Endometrium (tissue), 2 donors: Measurements from ENCODE around the gene TBC1D21.

Experiments used
- FAIRE-seq: peaks from 2 replicates; lab custom pipeline; 2012; peaks lifted over from hg19 to GRCh38; lab: Jason Lieb, UNC
- donor health status: control.
- donor health status: control.

TBC1D21 gene, protein sequence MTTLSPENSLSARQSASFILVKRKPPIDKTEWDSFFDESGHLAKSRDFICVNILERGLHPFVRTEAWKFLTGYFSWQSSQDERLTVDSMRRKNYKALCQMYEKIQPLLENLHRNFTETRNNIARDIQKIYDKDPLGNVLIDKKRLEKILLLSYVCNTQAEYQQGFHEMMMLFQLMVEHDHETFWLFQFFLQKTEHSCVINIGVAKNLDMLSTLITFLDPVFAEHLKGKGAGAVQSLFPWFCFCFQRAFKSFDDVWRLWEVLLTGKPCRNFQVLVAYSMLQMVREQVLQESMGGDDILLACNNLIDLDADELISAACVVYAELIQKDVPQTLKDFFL

DNA sequence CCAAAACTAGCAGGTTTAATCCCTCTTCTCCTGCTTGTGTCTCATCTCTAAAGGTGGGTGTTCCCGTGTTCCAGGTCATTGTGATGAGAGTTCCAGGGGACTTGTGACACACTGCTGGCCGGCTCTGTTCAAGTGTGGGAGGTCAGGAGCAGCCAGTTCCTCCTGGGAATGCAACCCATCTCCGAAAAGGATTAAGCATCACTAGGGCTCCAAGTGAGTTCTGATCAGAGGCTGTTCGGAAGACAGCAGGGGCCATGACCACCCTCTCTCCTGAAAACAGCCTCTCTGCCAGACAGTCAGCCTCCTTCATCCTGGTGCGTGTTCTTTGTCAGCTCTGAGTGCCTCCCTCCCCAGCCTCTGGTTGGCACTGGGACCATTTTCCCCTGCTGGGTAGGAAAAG lies at the start of gene TBC1D21:
Gene TBC1D21, plus strand, starts transcription at position 109 of the 400 bp plus-strand sequence. Its CDS starts 146 bp downstream, at position 255.
- FAIRE-seq, result no peak

DNA sequence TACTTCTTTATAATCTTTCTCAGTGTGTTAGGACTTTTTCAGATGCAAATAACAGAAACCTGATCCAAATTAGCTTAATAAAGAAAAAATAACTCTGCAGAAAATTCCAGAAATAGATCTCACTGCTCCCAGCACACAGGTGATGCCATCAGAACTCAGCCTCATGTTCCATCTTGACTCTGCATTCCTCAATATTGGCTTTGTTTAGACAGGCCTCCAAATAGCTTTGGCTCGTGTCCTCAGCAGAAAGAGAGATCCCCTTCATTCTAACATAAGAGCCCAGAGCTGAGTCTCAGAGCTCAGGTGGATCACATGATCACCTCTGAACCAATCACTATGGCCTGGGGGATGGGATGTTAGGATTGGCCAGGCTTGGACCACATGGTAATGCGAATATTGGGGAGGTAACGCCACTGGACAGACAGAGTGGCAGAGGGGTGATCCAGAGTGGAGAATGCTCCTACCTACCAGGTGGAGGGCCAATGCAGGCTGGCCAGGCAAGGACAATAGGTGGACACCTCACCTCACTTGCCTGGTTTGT lies 46.6 kb upstream of the TBC1D21 start:
- no peak for FAIRE-seq

DNA sequence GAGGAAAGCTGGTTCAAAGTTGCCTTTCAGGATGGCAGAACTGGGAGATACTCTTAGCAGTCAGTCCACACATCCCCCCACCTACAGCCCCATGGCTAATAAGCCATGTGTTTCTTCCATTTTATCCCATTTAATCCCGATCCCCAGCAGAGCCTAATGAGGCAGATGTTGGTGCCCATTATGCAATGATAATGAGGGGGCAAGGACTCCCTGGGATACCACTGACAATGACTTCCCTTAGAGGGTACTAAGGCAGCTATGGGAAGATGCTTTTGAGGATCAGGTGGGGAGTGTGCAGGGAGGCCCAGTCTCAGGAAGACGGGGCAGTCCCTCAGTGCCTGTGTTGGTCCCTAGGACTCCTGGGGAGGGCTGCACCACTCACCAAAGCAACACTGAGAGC lies 43.8 kb upstream of the TBC1D21 start:
- FAIRE-seq, result no peak

DNA sequence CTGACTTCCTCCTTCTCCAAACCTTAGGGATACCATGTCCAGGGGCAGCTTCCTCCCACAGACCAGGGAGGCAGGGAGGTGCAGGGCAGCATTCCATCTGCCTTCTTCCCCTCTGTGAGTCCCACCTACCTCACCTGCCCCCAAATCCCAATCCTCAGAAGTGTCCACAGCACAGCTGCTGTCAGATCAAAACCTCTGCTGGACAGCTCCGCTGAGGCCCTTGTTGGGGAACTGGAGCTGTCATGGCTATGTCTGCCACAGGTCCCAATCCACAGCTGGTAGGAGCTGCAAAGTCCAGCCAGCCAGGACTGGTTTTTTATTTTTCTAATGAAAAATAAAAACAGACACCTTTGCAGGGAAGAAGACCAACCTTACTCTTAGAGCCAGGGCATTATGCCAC lies 40.7 kb upstream of the TBC1D21 start:
- FAIRE-seq, result no peak

DNA sequence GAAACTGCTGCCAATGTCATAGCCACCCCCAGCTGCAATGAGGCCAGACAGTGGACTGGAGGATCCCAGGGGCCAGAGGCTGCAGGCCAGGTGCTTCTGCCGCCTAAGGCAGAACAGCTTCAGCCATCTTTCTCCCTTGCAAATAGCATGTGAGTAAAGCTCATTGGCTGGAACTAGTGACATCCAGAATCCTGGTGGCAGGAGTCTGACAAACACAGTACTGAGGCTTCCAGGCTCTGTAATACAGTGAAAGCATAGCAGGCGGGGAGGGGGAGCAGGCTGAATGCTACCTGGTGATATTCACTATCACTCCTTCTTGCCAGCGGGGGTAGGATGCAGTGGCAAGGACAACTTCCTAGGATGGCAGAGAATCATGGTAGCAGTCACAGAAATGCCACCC lies 36.5 kb upstream of the TBC1D21 start:
- no peak for FAIRE-seq

DNA sequence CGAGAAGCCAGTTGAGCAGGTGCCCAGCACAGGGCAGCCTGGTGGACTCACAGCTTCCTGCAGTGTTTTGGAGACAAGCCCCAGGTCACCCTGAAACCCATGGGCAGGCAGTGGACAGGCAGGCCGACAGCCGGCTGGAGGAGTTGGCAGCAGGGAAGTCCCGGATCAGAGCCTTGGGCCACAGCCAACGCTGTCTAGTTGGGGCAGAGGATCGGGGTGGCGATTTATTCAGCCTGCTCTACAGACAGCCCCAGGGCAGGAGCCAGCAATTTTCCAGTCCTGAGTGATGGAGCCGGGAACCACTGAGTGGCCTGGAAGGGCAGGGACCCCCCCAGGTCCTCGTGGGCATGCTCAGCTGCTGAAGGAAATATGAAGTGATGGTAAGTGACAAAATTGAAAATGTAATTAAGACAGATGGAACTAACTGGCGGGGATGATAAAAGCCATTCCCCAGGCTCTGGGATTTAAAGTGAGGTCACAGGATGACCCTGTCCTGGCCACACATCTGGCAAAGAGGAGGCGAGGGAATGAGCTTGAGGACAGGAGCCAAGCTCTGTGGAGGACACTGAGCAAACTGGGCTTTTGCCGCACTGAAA lies 34.4 kb upstream of the TBC1D21 start:
- no peak for FAIRE-seq

DNA sequence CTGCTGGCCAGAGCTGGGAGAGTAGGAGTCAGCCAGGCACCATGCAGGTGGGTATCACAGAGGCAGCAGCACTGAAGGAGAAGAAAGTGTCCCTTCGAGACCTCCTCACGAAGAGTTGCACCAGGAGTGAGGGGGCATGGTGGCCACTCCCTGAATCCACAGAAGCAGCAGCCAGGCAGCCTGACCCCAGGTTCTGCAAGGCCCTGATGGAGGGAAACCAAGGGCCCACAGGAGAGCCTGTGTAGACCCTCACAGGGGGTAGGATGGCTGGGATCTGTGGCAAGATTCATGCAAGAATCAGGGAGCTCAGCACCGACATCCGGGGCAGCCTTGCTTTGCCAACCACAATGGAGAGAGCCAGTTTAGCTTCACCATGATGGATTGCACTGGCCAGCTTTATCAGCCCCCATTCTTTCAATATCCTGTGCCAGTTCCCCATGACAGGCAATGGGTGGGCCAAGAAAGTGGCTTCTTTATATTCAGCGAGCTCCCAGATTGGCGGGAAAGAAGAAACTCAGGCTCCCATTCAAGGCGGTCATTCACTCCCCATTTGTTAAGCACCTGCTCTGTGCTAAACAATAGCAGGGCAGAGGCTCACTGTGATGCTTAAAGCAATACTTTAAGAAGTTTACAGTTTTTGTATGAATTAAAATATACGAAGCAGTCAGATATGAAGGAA lies 33.5 kb upstream of the TBC1D21 start:
- no peak for FAIRE-seq

DNA sequence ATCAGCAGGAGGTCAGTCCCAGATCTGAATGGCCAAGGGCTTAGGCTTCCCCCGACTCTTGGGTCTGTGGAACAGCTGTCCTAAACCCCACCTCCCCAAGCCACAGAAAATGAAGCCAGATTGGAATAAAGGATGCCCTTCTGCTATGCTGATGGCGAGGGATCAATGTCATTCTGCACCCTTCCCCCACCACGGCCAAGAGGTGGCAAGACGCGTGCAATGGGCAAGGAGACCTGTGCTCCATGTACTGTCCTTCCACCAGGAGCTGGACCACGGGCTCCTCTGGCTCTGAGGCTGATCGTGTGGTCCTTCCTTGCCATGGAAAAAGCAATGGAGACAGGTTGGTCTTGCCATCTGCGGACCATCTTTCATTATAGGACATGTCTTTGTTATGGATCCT lies 32.6 kb upstream of the TBC1D21 start:
- FAIRE-seq, result no peak

DNA sequence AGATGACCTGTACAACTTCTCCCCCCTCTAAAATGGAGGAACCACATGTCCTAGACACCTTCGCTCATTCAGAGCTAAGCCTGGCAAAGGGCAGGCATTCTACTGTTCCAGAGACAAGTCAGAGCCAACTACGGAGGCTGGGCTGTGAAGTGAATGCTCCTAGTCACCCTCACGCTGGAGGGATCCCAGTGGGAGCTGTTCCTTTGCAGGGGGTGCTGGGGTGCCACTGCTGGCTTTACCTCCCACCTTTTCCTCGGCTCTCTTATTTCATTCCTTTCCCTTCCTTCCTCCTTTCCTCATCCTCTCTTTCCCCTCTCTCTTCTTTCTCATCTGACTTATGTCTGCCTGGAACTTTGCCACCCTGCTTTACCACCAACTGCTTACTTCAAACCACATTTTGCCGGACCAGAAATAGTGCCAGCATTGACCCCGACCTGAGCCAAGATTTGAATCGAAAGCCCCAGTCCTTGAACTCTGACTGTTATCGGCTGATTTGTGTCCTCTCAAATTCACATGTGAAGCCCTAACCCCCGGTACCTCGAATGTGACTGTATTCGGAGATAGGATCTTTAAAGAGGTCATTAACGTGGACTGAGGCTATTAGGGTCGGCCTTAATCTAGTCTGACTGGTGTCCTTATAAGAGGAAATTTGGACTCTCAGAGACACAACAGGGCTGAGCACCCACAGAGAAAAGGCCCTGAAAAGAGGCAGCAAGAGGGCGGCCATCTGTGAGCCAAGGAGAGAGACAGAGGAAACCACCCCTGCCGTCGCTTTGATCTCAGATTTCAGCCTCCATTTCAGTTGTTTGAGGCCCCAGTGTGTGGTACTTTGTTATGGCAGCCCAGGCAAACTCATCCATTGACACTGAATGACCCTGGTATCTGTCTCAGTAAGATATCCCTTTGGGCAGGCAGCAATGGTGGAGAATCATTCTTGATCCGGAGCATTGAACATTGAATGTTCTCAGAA lies 31.3 kb upstream of the TBC1D21 start:
- no peak for FAIRE-seq

DNA sequence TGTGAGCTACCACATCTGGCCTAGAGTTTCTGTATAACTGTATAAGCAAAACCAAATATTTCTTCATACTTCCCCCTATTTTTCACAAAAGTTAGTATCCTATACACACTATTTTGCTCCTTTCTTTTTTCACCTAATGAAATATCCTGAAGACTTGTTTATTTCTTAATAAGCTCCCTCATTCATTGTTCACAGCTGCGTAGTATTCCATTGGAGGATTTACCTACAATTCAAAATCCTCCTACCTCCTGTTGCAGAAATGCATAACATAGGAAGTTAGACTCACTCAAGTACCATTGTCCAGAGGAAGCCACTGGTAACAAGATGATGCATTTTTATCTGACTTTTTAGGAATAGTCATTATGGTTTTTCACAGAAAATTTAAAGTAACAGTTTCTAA lies 29.6 kb upstream of the TBC1D21 start:
- FAIRE-seq, result no peak

DNA sequence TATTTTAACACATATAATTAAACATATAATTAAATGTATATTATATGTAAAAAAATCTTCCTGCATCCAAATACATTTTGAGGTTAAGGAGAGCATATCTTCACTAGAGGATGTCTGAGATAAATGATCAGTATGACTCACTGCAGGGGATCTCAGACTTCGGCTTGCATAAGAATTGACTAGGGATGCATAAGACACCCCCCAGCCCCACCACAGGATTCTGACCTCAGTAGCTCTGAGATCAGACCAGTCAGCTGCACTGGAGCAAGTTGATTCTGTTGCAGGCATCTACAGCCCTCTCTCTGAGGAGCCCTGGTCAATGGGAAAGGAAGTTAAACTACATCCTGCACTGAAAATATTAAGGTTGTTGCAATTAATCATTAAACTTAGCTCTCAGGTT lies 29.0 kb upstream of the TBC1D21 start:
- no peak for FAIRE-seq

DNA sequence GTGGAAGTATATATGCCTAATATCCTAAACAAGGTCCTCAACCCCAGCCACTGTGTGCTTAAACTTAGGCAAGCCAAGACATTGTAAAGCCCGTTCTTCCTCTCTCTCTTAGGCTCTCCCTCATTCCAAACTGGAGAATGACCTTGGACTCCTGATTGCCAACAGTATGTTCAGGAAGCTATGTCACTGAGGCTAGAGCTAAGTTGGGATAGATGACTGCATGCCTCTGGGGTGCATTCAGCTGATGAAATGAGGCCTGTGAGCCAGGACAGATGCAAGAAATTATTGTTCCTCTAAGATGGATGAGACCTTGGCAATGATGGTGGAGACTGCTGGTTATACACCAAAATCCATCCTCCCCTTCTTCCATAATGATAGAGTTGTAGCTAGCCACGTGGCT lies 27.9 kb upstream of the TBC1D21 start:
- no peak for FAIRE-seq

DNA sequence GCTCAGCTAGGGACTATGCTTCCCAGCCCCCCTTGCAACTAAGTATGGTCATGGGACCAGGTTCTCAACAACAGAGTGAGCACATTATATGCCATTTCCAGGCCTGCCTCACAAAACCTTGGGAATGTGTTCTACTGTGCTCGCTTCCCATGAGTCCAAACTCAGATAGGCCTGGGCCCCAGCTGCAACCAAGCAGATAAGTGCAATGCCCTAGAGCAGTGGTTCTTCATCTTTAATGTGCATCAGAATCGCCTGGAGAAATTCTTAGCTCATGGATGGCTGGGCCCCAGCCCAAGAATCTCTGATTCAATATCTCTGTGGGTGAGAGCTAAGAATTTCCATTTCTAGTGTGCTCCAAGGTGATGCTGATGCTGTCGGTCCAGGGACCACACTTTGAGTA lies 27.5 kb upstream of the TBC1D21 start:
- no peak for FAIRE-seq

DNA sequence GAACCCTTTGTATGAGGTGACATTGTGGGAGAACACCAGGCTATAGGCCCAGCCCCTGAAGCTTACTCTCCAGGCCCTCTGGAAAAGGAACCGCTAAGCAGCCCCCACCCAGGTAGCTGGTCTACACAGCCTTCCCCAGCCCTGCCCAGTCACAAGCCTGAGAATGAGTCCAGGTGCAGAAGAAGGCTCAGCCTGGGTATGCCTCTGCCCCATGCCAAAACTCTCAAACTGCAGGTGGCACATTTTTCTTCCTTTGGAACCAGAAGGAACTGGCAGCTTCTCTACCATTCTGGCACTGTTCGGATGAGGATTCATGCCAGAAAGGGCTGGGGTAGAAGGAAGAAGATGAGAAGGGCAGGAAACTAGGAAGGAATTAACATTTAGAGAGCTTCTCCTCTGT lies 23.7 kb upstream of the TBC1D21 start:
- FAIRE-seq, result no peak

DNA sequence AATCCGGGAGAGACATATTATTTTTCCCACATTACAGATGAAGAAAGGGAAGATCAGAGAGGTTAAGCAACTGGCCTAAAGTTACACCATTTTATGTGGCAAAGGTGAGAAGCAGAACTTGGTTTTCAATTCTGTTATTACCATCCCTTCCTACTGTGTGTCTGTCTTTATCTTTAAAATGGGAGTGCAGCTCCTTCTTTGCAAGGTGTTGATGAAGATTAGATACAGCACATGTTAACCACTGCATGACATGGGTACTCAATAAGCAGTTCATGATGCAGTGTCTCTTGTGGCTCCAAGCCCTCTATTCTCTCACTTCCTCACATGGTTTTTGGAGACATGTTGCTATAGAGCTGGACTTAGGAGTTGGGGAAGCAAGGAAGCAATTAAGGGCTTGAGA lies 23.1 kb upstream of the TBC1D21 start:
- FAIRE-seq, result no peak

DNA sequence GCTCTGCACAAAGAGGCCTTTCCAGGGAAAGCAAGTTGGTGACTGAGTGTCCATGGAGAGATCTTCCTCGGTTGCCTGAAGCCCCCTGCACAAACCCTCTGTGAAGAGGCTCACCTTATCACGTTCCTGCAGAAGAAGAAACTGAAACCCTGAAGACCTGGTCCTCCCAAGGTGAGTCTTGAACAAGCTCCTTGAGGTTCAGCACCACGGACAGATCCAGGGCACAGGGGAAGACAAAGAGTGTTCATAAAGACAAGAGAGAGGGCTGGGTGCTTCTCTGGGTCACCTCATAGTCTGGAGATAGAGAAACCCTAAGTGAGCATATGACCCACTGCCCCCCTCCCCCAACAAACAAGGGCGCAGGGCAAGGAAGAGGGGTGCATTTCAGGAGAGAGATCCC lies 21.7 kb upstream of the TBC1D21 start:
- no peak for FAIRE-seq

DNA sequence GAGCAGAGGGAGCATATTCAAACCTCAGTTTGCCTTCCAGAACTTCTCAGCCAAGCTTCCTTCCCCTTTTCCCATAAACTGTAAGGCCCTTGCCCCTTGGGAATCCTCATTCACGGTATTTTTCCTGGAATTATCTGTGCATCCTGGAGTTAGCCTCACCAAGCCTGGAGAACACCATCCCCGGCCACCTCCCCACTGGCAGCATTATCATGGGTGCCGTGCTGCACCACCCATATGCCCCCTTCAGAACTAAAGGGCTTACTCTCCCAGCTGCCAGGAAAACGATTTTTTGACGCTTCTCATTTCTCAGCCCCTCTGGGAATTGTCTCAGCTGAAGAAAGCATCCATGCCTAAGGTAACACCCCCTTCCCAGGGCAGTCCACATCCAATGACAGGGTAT lies 20.9 kb upstream of the TBC1D21 start:
- FAIRE-seq, result no peak

DNA sequence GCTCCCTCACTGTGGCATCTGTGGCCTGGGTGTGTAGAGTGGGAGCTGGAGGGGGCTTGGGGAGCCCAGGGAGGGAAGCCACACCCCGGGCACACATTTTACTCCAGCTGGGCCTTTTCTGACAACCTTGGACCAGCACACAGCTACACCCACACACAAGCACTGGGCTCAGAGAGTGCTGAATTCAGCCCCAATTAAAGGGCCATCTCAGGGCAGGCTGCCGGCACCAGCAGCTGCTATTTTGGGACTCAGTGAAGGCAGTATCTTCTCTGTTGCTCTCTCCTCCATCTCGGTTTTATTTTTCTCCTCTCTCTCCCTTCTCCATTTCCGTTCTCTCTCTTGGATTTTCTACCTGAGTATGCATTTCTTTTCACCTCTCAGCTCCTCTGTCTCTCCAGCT lies 19.1 kb upstream of the TBC1D21 start:
- no peak for FAIRE-seq

DNA sequence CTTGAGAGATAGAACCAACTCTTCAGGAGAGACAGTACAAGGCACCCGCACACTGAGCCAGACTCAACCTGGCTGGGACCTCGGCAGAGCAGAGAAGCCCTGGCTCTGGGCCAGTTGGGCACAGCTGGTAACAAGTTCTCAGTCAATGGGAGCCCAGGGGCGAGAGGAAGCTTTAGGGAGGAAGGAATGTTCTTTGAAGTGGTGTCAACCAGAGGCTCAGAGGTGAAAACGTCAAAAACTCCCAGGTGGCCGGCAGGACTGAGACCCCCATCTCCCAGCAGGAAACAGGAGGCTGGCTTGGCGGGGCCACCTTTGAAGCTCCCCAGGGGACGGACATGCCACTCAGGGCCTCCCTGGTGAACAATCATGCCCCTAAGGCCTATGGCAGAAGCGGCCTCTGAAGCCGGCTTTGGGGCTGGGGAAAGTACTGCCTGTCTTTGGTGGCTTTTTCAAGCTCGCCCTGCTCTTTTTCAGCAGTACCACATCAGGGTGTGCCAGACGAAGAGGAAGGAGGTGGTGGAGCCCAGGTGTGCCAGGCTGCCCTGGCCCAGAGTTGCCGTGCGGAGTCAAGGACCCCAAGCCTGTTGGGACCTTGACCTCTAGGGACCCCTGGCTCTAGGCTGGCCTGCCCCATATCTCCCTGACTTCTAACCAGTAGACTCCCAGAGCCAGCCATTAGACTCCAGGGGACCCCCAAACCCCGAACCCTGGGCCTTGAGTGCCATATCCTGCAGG lies 16.7 kb upstream of the TBC1D21 start:
- FAIRE-seq, result no peak

DNA sequence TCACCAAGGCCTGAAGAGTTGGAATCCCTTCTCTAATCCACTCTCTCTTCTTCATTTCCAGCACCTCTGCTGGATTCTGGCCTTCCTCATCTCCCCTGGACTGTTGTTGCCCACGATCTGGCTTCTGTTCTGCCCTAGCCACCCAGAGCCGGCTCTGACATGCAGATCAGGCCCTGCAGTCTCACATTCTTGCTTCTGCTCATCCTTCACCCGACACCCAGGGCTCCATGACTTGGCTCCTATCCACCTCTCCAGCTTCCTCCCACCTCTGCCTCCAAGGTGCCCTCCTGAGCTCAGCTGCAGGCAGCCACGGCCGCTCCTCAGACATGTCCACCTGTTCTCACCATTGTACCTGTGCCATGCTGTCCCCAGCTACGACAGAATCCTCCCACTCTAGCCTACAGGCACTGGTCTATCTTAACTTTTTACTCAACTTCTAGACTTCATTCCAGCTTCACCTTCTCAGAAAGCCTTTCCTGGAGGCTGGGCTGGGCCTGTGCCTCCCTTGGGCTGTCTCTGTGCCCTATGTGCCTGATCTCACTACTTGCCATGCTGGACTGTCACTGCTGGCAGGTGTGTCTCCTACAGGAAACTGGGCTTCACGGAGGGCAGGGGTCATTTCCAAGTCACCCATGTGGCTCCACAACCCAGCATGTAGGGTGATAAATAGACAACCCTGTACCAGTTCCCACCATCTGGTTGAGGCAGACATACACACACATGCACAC lies 16.0 kb upstream of the TBC1D21 start:
- FAIRE-seq, result no peak

DNA sequence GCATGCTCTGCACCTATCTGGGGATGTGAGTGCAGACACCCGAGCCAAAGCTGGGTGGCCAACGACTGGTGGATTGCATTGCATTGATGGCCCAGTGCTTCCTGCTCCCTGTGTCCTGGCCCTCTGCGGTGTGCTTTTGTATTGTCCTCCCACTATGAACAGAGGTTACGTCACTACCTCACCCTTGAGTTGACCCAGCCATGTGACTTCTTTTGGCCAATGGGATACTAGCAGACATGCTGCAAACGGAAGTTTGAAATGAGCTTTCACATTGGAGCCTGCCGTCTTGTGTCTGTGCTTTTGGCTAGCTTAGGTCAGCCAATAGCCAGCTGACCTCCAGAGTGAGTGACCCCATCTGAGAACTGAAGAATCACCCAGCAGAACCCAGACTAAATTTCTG lies 15.3 kb upstream of the TBC1D21 start:
- FAIRE-seq, result no peak
